ENCODE measurements around the gene UBTF. TPM values are rescaled to one million over a fixed set of nuclear protein-coding genes. Genes with fewer than 3 reads are reported as not detected.

Gene UBTF
- total RNA-seq, 2 donors from 2014 or later, result 48.2 to 55.4 TPM

DNA sequence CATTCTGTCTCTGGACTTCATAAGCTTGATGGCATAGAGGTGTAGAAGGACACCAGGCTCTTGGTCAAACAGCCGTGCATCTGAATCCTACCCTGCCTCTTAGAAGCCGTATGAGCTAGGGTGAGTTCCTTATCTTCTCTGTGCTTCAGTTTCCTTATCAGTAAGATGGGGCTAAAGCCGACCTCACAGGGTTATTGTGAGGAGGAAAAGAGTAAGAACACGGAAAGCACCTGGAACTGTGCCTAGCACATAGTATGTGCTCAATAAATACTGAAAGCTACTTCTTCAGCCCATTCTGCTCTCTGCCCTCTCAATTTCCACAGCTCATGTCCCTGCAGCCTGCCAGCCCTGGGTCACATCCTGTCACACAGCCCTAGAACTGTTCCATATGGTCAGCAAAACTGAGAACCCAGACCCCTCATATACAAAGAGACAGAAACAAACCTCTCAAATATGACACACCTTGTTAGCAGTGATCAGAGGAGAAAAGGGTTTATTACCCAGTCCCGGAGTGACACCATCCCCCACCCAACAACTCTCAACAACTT is 17.0 kb upstream of the UBTF start:
- ATAC-seq (ENCODE audit: insufficient number of reproducible peaks, low FRiP score, low read depth), result no peak
- TF ChIP-seq, protein P1, sequence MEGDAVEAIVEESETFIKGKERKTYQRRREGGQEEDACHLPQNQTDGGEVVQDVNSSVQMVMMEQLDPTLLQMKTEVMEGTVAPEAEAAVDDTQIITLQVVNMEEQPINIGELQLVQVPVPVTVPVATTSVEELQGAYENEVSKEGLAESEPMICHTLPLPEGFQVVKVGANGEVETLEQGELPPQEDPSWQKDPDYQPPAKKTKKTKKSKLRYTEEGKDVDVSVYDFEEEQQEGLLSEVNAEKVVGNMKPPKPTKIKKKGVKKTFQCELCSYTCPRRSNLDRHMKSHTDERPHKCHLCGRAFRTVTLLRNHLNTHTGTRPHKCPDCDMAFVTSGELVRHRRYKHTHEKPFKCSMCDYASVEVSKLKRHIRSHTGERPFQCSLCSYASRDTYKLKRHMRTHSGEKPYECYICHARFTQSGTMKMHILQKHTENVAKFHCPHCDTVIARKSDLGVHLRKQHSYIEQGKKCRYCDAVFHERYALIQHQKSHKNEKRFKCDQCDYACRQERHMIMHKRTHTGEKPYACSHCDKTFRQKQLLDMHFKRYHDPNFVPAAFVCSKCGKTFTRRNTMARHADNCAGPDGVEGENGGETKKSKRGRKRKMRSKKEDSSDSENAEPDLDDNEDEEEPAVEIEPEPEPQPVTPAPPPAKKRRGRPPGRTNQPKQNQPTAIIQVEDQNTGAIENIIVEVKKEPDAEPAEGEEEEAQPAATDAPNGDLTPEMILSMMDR (IDR thresholded peaks at IDR 0.05), result no peak
- DNase-seq (ENCODE audit: low spot score), result no peak

GRCh38 chr17:44235583-44235936 is 16.1 kb upstream of the UBTF start:
- DNase-seq (ENCODE audit: low spot score), result no peak
- no peaks in the 10 kb centered on the region for H3K36me3 ChIP-seq
- TF ChIP-seq, protein P1 (IDR thresholded peaks at IDR 0.05), result no peak
- H3K27ac ChIP-seq, result no peak overlapping the region
- ATAC-seq (ENCODE audit: insufficient number of reproducible peaks, low FRiP score, low read depth), result no peak
- H3K9me3 ChIP-seq, result no peaks in the 10 kb centered on the region
- no peaks in the 10 kb centered on the region for H3K27me3 ChIP-seq (replicated peaks; ENCODE audit: insufficient read depth)
- no peak overlapping the region for H3K4me3 ChIP-seq
- no peaks in the 10 kb centered on the region for H3K4me1 ChIP-seq (ENCODE audit: control insufficient read depth in 1 of 2, low read depth in 2 of 2)

More for the DNA sequence above, 17.0 kb upstream of the UBTF start:
- Histone ChIP-seq H3K4me3 (no peak overlapping the region), H3K9me3 (no peaks in the 10 kb centered on the region), H3K36me3 (no peaks in the 10 kb centered on the region), H3K27me3 (replicated peaks; ENCODE audit: insufficient read depth) (no peaks in the 10 kb centered on the region), H3K27ac (no peak overlapping the region), H3K4me1 (ENCODE audit: control insufficient read depth in 1 of 2, low read depth in 2 of 2) (no peaks in the 10 kb centered on the region)

DNA sequence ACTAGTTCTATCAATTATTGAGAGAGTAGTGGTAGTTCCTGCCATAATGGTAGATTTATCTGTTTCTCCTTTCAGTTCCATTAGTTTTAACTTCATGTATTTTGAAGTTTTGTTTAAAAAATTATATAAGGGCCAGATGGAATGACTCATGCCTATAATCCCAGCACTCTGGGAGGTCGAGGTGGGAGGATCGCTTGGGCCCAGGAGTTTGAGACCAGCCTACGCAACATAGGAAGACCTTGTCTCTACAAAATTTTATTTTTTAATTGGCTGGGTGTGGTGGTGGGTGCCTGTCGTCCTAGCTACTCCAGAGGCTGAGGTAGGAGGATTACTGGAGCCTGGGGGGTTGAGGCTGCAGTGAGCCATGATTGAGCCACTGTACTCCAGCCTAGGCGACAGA is 14.1 kb upstream of the UBTF start:
- H3K9me3 ChIP-seq, result no peaks in the 10 kb centered on the region
- no peak for DNase-seq (ENCODE audit: low spot score)
- TF ChIP-seq, protein P1 (IDR thresholded peaks at IDR 0.05), result no peak
- H3K4me3 ChIP-seq, result no peak overlapping the region
- no peak for ATAC-seq (ENCODE audit: insufficient number of reproducible peaks, low FRiP score, low read depth)
- no peaks in the 10 kb centered on the region for H3K4me1 ChIP-seq (ENCODE audit: control insufficient read depth in 1 of 2, low read depth in 2 of 2)
- no peak overlapping the region for H3K27ac ChIP-seq
- H3K36me3 ChIP-seq, result no peaks in the 10 kb centered on the region
- H3K27me3 ChIP-seq (replicated peaks; ENCODE audit: insufficient read depth), result no peaks in the 10 kb centered on the region

GRCh38 chr17:44232061-44232460 is 12.6 kb upstream of the UBTF start:
- no peak overlapping the region for H3K27ac ChIP-seq
- no peaks in the 10 kb centered on the region for H3K4me1 ChIP-seq (ENCODE audit: control insufficient read depth in 1 of 2, low read depth in 2 of 2)
- DNase-seq (ENCODE audit: low spot score), result no peak
- H3K27me3 ChIP-seq (replicated peaks; ENCODE audit: insufficient read depth), result no peaks in the 10 kb centered on the region
- TF ChIP-seq, protein P1 (IDR thresholded peaks at IDR 0.05), result no peak
- no peaks in the 10 kb centered on the region for H3K36me3 ChIP-seq
- no peak overlapping the region for H3K4me3 ChIP-seq
- ATAC-seq (ENCODE audit: insufficient number of reproducible peaks, low FRiP score, low read depth), result no peak
- no peaks in the 10 kb centered on the region for H3K9me3 ChIP-seq

- no peak overlapping the region for H3K4me3 ChIP-seq
- DNase-seq (ENCODE audit: low spot score), result no peak
- H3K4me1 ChIP-seq (ENCODE audit: control insufficient read depth in 1 of 2, low read depth in 2 of 2), result no peaks in the 10 kb centered on the region
- TF ChIP-seq, protein P1 (IDR thresholded peaks at IDR 0.05), result no peak
- ATAC-seq (ENCODE audit: insufficient number of reproducible peaks, low FRiP score, low read depth), result no peak
- no peak overlapping the region for H3K27ac ChIP-seq
- no peaks in the 10 kb centered on the region for H3K27me3 ChIP-seq (replicated peaks; ENCODE audit: insufficient read depth)
- no peaks in the 10 kb centered on the region for H3K36me3 ChIP-seq
- H3K9me3 ChIP-seq, result no peaks in the 10 kb centered on the region
Observed at GRCh38 chr17:44230140-44230539, 10.7 kb upstream of the UBTF start.
